ENCODE data around the gene PCYT2.

PCYT2 gene

DNA sequence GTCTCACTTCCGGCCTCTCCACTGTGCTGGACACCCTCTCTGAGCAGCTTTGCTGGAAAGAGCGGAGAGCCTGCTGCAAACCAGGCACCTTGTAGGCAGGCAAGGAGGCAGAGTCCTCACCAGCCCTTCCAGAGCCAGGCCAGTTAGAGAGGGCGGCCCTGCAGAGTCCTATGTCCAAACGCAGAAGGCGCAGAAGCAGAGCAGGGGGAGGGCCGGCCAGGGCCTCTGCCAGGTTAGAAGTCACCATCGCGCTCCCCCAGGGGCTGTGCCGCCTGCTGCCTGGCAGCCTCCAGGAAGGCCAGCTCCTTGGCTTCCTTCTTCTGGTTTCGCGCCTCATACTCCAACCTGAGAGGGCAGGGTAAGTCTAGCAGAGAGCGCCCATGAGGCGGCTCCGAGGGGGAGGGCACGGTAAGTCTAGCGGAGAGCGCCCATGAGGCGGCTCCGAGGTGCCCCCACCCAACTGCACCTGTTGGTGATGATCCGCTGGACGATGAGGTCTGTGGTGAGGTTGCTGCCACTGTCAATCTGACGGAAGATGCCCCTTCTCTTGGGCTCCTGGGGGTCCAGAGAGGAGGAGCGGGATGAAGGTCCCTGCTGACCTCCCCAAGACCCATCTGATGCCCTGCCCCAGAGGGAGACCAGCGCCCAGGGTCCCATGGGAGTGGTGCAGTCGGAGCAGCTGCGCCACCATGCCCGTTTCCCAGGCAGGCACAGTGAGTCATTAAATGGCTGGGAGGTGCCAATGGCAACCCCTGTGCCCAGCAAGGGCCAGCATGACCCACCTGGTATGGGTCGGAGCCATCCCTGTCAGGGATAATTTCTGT, 6.4 kb downstream of the PCYT2 start:
- TF ChIP-seq EZH2 (IDR thresholded peaks at IDR 0.05; ENCODE audit: borderline replicate concordance, low read depth, low read length, severe bottlenecking): no peak
- TF ChIP-seq, protein P1, sequence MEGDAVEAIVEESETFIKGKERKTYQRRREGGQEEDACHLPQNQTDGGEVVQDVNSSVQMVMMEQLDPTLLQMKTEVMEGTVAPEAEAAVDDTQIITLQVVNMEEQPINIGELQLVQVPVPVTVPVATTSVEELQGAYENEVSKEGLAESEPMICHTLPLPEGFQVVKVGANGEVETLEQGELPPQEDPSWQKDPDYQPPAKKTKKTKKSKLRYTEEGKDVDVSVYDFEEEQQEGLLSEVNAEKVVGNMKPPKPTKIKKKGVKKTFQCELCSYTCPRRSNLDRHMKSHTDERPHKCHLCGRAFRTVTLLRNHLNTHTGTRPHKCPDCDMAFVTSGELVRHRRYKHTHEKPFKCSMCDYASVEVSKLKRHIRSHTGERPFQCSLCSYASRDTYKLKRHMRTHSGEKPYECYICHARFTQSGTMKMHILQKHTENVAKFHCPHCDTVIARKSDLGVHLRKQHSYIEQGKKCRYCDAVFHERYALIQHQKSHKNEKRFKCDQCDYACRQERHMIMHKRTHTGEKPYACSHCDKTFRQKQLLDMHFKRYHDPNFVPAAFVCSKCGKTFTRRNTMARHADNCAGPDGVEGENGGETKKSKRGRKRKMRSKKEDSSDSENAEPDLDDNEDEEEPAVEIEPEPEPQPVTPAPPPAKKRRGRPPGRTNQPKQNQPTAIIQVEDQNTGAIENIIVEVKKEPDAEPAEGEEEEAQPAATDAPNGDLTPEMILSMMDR (IDR thresholded peaks at IDR 0.05; ENCODE audit: borderline replicate concordance, extremely low read depth, low read length, poor library complexity, severe bottlenecking): no peak
- Histone ChIP-seq H3K9ac (ENCODE audit: low read depth, low read length) (no peak overlapping the region), H3K27ac (ENCODE audit: low read length) (no peak overlapping the region), H2AFZ (ENCODE audit: low read depth, low read length) (no peak overlapping the region), H3K36me3 (ENCODE audit: insufficient read depth, low read length) (peaks cover 80% of the 10 kb centered on the region), H3K79me2 (ENCODE audit: insufficient read depth, low read length) (peaks cover 9% of the 10 kb centered on the region), H4K20me1 (ENCODE audit: insufficient read depth, low read length) (peaks cover 29% of the 10 kb centered on the region), H3K4me1 (ENCODE audit: insufficient read depth, low read length) (peaks cover 9% of the 10 kb centered on the region), H3K9me3 (ENCODE audit: insufficient read depth, low read length, severe bottlenecking) (no peaks in the 10 kb centered on the region), H3K4me2 (ENCODE audit: insufficient read depth, low read length) (no peak overlapping the region), H3K4me3 (ENCODE audit: low read depth in 1 of 2, low read length in 2 of 2) (no peak overlapping the region), H3K27me3 (ENCODE audit: insufficient read depth, low read length, poor library complexity) (no peaks in the 10 kb centered on the region)
- no peak for DNase-seq
- no peak for ATAC-seq (ENCODE audit: insufficient read depth, low read depth)

DNA sequence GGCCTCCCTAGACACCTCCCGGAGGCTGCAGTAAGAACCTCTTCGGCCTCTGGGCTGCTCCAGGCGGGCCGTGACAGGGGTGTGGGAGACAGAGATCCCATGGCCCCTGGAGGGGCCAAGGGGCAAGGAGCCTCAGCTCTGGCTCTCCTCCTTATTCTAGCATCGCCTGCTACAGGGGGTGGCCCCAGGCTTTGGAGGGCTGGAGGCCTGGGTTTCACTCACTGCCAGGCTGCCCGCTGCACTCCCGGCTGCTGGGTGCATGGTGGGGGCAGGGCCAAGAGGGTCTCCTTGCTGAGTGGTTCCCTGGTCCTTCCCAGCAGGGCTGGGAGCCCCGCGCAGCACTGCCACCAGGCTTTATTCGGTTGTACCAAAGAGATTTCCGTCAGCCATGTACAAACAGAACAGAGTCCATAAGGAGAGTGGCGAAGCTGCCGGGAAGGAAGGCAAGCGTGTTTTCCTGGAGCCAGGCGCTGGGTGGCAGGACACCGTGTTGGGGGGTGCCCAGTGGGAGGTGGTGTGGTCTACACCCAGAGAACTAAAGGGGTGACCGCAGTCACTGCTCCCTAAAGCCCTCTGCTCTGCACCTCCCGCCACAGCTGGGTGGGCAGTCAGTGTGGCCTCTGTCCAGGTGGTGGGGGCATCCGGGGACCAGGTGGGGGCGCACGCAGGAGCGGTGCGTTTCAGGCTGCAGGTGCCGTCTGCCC, 7.2 kb downstream of the PCYT2 start:
- no peaks in the 10 kb centered on the region for H3K9me3 ChIP-seq (ENCODE audit: insufficient read depth, low read length, severe bottlenecking)
- peaks cover 1% of the 10 kb centered on the region for H3K4me1 ChIP-seq (ENCODE audit: insufficient read depth, low read length)
- no peak for DNase-seq
- TF ChIP-seq EZH2 (IDR thresholded peaks at IDR 0.05; ENCODE audit: borderline replicate concordance, low read depth, low read length, severe bottlenecking): no peak
- TF ChIP-seq, protein P1 (IDR thresholded peaks at IDR 0.05; ENCODE audit: borderline replicate concordance, extremely low read depth, low read length, poor library complexity, severe bottlenecking): no peak
- no peaks in the 10 kb centered on the region for H3K27me3 ChIP-seq (ENCODE audit: insufficient read depth, low read length, poor library complexity)
- no peak overlapping the region for H3K4me3 ChIP-seq (ENCODE audit: low read depth in 1 of 2, low read length in 2 of 2)
- H4K20me1 ChIP-seq (ENCODE audit: insufficient read depth, low read length): peaks cover 27% of the 10 kb centered on the region; the same call in 1 of the 2 replicates
- no peak for ATAC-seq (ENCODE audit: insufficient read depth, low read depth)
- peaks cover 80% of the 10 kb centered on the region for H3K36me3 ChIP-seq (ENCODE audit: insufficient read depth, low read length)
- no peak overlapping the region for H3K27ac ChIP-seq (ENCODE audit: low read length)
- no peak overlapping the region for H2AFZ ChIP-seq (ENCODE audit: low read depth, low read length)
- no peak overlapping the region for H3K4me2 ChIP-seq (ENCODE audit: insufficient read depth, low read length)
- no peak overlapping the region for H3K9ac ChIP-seq (ENCODE audit: low read depth, low read length)
- peaks cover 2% of the 10 kb centered on the region; the same call in 1 of the 2 replicates for H3K79me2 ChIP-seq (ENCODE audit: insufficient read depth, low read length)

DNA sequence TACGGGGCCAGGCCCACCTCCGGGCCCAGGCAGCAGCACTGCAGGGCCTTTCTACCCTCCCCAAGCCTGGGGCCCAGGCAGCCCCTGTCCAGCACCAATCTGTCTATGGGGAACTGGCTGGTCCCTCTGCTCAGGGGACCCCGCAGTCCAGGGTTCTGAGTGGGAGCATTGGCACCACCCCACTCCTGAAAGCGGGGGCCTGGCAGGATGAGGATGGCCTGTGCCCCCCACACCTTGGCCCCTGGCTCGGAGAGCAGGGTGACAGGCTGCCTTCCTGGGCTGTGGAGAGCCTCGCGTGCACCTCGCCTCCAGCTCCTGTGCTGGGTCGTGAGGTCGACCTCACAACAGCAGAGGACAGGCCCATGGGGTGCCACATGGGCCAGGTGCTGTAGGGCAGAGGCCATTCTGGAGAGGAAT, 7.8 kb downstream of the PCYT2 start:
- no peak for DNase-seq
- Histone ChIP-seq H3K4me1 (ENCODE audit: insufficient read depth, low read length) (no peaks in the 10 kb centered on the region), H3K27ac (ENCODE audit: low read length) (no peak overlapping the region)

More for the DNA sequence above, 7.8 kb downstream of the PCYT2 start:
- no peak for TF ChIP-seq EZH2 (IDR thresholded peaks at IDR 0.05; ENCODE audit: borderline replicate concordance, low read depth, low read length, severe bottlenecking)
- TF ChIP-seq, protein P1 (IDR thresholded peaks at IDR 0.05; ENCODE audit: borderline replicate concordance, extremely low read depth, low read length, poor library complexity, severe bottlenecking): no peak
- H3K79me2 ChIP-seq (ENCODE audit: insufficient read depth, low read length): no peaks in the 10 kb centered on the region; the same call in 1 of the 2 replicates
- no peak overlapping the region for H3K4me3 ChIP-seq (ENCODE audit: low read depth in 1 of 2, low read length in 2 of 2)
- peaks cover 25% of the 10 kb centered on the region; the same call in 1 of the 2 replicates for H4K20me1 ChIP-seq (ENCODE audit: insufficient read depth, low read length)
- H3K27me3 ChIP-seq (ENCODE audit: insufficient read depth, low read length, poor library complexity): no peaks in the 10 kb centered on the region
- no peaks in the 10 kb centered on the region for H3K9me3 ChIP-seq (ENCODE audit: insufficient read depth, low read length, severe bottlenecking)
- no peak overlapping the region for H3K9ac ChIP-seq (ENCODE audit: low read depth, low read length)
- no peak overlapping the region for H3K4me2 ChIP-seq (ENCODE audit: insufficient read depth, low read length)
- peaks cover 80% of the 10 kb centered on the region for H3K36me3 ChIP-seq (ENCODE audit: insufficient read depth, low read length)
- no peak for ATAC-seq (ENCODE audit: insufficient read depth, low read depth)
- H2AFZ ChIP-seq (ENCODE audit: low read depth, low read length): no peak overlapping the region

Measured in DND-41 (cell line).